HEK293T (cell line): ENCODE data around the gene TM4SF4.

ENCODE experiments used
- CTCF ChIA-PET: fragments of 350-600 bp; formaldehyde crosslinking; extraction: SDS; loops from one replicate; lab custom pipeline; 2021; ENCODE audit warnings: antibody characterized with exemption, inconsistent platforms; lab: Yijun Ruan, JAX
- POLR2A ChIA-PET: fragments of 350-600 bp; formaldehyde crosslinking; extraction: SDS; loops from one replicate; lab custom pipeline; 2020; ENCODE audit warnings: antibody characterized with exemption, inconsistent platforms; lab: Yijun Ruan, JAX
- DNase-seq: peaks from one replicate; pipeline ENCODE4 v3.0.0; 2012; ENCODE audit warnings: mixed read lengths; ENCODE audit errors: extremely low spot score
- ARNT ChIP-seq: fragments of 450-650 bp; IDR thresholded peaks from 2 replicates; pipeline ENCODE4 v1.6.1; 2017; ENCODE audit warnings: mild to moderate bottlenecking
- BHLHE40 ChIP-seq: fragments of 450-650 bp; IDR thresholded peaks from 2 replicates; pipeline ENCODE4 v1.6.1; 2016; ENCODE audit warnings: mild to moderate bottlenecking, moderate library complexity, borderline replicate concordance
- CTBP1 ChIP-seq: fragments of 450-650 bp; IDR thresholded peaks from 2 replicates; pipeline ENCODE4 v1.6.1; 2016; ENCODE audit warnings: borderline replicate concordance
- ELF4 ChIP-seq: fragments of 450-650 bp; IDR thresholded peaks from 2 replicates; pipeline ENCODE4 v1.6.1; 2017; ENCODE audit warnings: antibody characterized with exemption
- FOXA1 ChIP-seq: fragments of 450-650 bp; IDR thresholded peaks from 2 replicates; pipeline ENCODE4 v1.6.1; 2016; ENCODE audit warnings: mild to moderate bottlenecking
- FOXK2 ChIP-seq: fragments of 450-650 bp; IDR thresholded peaks from 2 replicates; pipeline ENCODE4 v1.6.1; 2016; ENCODE audit warnings: mild to moderate bottlenecking
- FOXM1 ChIP-seq: fragments of 450-650 bp; IDR thresholded peaks from 2 replicates; pipeline ENCODE4 v1.6.1; 2017; ENCODE audit warnings: mild to moderate bottlenecking, borderline replicate concordance
- HDGF ChIP-seq: fragments of 450-650 bp; IDR thresholded peaks from 2 replicates; pipeline ENCODE4 v1.6.1; 2017; ENCODE audit warnings: antibody characterized with exemption, borderline replicate concordance
- L3MBTL2 ChIP-seq: fragments of 450-650 bp; conservative IDR thresholded peaks from 2 replicates; pipeline ENCODE4 v1.6.1; 2016; ENCODE audit warnings: mild to moderate bottlenecking
- LEF1 ChIP-seq: fragments of 450-650 bp; IDR thresholded peaks from 2 replicates; pipeline ENCODE4 v1.6.1; 2017; ENCODE audit warnings: mild to moderate bottlenecking, borderline replicate concordance
- NFRKB ChIP-seq: fragments of 450-650 bp; IDR thresholded peaks from 2 replicates; pipeline ENCODE4 v1.6.1; 2016; ENCODE audit warnings: mild to moderate bottlenecking, moderate library complexity
- PKNOX1 ChIP-seq: fragments of 450-650 bp; IDR thresholded peaks from 2 replicates; pipeline ENCODE4 v1.6.1; 2016
- SP1 ChIP-seq: fragments of 450-650 bp; IDR thresholded peaks from 2 replicates; pipeline ENCODE4 v1.6.1; 2017
- SUZ12 ChIP-seq: fragments of 450-650 bp; IDR thresholded peaks from 2 replicates; pipeline ENCODE4 v1.6.1; 2016; ENCODE audit warnings: mild to moderate bottlenecking
- TARDBP ChIP-seq: fragments of 450-650 bp; IDR thresholded peaks from 2 replicates; pipeline ENCODE4 v1.6.1; 2016
- ZNF384 ChIP-seq: fragments of 450-650 bp; IDR thresholded peaks from 2 replicates; pipeline ENCODE4 v1.6.1; 2016

Gene TM4SF4

GRCh38 chr3:149463921-149464320 lies 10.6 kb upstream of the TM4SF4 start:
- no peak for DNase-seq
- ChIA-PET POLR2A (no interaction called here), CTCF (interaction anchor here (0.6 kb wide), 1 partner anchor 115 kb away, joined by 3 read pairs; no protein-coding TSS in a partner anchor)
- TF ChIP-seq FOXM1 (no peak), L3MBTL2 (no peak), SP1 (no peak), NFRKB (no peak), BHLHE40 (no peak), FOXK2 (no peak), PKNOX1 (no peak), HDGF (no peak), ARNT (no peak), ZNF384 (no peak), TARDBP (no peak), CTBP1 (no peak)

GRCh38 chr3:149464542-149465328 lies 9.8 kb upstream of the TM4SF4 start:
- POLR2A ChIA-PET, result no interaction called here
- DNase-seq, result no peak
- CTCF ChIA-PET, result no interaction called here
- TF ChIP-seq FOXA1 (no peak), BHLHE40 (no peak), ELF4 (no peak), FOXK2 (no peak), L3MBTL2 (no peak), CTBP1 (no peak), SUZ12 (no peak), HDGF (no peak), SP1 (no peak), TARDBP (no peak), NFRKB (no peak), ZNF384 (no peak)

GRCh38 chr3:149465351-149465883 lies 9.1 kb upstream of the TM4SF4 start:
- TF ChIP-seq SP1 (no peak), ELF4 (no peak), LEF1 (no peak), HDGF (no peak), ARNT (no peak), NFRKB (no peak), SUZ12 (no peak), BHLHE40 (no peak), L3MBTL2 (no peak), FOXM1 (no peak), CTBP1 (no peak), FOXK2 (no peak), FOXA1 (no peak), TARDBP (no peak), PKNOX1 (no peak), ZNF384 (no peak)
- ChIA-PET POLR2A (no interaction called here), CTCF (no interaction called here)
- no peak for DNase-seq

- CTCF ChIA-PET, result no interaction called here
- POLR2A ChIA-PET, result no interaction called here
- no peak for DNase-seq
- TF ChIP-seq CTBP1 (no peak), HDGF (no peak), L3MBTL2 (no peak), BHLHE40 (no peak), FOXA1 (no peak), FOXK2 (no peak), PKNOX1 (no peak), TARDBP (no peak), SUZ12 (no peak), NFRKB (no peak), ARNT (no peak), SP1 (no peak), ZNF384 (no peak)
Observed at GRCh38 chr3:149466192-149466591, 8.3 kb upstream of the TM4SF4 start.

- no peak for TF ChIP-seq BHLHE40
- TF ChIP-seq LEF1, result no peak
- no peak for TF ChIP-seq NFRKB
- TF ChIP-seq L3MBTL2, result no peak
- TF ChIP-seq TARDBP, result no peak
- no peak for TF ChIP-seq ELF4
- no peak for TF ChIP-seq FOXK2
- CTCF ChIA-PET, result no interaction called here
- no peak for DNase-seq
- POLR2A ChIA-PET, result no interaction called here
Observed at GRCh38 chr3:149468504-149469212, 5.8 kb upstream of the TM4SF4 start.
